Forelimb muscle (tissue), 1 donor: ENCODE measurements around the gene NPAS3. TPM values are rescaled to one million over a fixed set of nuclear protein-coding genes. Genes with fewer than 3 reads are reported as not detected.

Experiments used
- DNase-seq: peaks from one replicate; pipeline ENCODE4 v3.0.0-alpha.2; 2013; ENCODE audit warnings: low read depth
- polyA plus RNA-seq: library from polyadenylated mRNA; unstranded; fragments of 120-200 nt; gene quantifications from one replicate; pipeline ENCODE4 v1.2.1, GENCODE V29; 2013; ENCODE audit not compliant: insufficient read length

Gene NPAS3
- polyA plus RNA-seq, 1 donor: 4.0 TPM

DNA sequence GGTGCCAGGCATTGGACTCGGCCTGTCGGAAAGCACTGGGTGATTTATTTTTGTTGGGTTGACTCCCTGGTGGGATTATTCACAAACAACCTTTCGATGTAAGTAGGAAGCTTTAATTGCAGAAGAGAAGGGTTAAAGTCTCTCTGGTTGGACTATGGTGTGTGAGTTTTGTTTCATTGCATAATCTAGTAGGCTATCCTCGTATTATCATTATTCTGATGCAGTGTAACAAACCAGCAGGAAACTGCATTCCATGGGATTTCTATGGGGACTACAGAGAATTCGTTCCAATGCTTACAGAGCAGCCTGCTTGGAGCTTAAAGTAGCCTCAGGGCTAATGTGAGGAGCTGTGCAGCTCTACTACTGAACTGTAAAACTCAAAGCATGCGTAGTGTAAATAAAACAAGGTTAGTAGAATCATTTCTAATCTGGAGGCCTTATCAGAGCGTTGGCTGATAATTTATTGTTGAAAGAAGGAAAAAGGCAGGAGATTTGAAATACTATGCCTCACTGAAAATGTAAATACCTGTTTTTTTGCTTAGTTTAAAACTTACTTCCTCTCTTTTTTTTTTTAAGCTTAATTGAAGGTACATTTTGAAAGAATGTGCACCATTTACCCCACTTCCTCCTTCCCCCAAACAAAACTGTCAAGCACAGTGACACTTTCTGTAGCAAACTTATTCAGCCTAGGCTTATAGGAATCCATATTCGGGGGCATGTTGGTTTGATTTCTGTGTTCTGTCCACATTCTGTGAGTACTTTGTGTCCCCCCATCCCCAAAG, 226.7 kb downstream of the NPAS3 start:
- DNase-seq: peak; percentile 31

DNA sequence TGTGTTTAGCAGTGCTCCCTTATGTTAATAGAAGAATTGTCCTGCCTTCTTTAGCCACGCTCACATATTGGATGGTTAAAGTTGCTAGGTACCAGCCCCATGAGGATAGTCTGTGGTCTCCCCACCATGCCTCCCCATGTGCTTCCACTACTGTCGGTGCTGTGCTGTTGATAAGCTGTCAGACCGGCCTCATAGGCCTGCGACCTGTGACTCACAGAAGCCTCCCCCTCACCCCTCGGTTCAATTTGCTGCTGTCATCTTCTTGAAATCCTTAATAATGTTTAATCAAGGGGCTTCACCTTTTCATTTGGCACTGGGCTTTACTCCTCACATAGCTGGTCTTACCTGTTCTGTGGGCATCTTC, 227.2 kb downstream of the NPAS3 start:
- DNase-seq: no peak

DNA sequence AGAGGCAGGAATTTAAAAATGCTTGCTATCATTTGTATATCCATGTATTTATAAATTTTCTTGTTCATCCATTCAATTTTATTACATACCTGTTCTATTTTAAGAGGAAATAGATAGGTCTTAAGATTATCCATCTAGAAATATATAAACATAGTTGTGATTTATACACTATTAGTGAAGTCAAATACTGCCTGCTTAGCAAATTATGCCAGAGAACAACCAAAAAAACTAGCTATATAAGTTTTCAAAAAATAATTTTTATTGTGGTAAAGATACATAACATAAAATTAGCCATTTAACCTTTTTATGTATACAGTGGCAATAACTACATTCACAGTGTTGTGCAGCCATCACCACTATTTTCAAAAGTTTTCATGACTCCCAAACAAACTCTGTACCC, 237.3 kb downstream of the NPAS3 start:
- no peak for DNase-seq

DNA sequence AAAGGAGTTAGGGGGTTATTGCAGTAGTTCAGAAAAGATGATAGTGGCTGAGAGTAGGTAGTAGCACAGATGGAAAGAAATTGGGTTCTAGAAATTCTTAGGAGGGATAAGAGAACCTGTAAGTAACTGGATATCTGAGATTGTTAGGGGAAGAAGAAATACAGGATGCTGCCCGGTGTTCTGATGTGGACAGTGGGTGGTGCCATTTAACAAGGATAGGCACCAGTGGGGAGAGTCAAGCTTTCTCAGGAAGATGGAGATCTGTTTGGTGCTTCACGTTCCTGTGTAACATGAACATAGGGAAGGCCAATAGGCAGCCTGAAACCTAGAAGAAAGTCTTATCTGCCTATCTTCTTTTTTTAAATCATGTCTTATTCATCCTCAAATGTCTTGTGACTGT, 245.9 kb downstream of the NPAS3 start:
- DNase-seq: no peak

- DNase-seq: no peak
Observed at GRCh38 chr14:33186656-33187055, 248.0 kb downstream of the NPAS3 start.

GRCh38 chr14:33188880-33189279, 250.2 kb downstream of the NPAS3 start:
- DNase-seq: no peak

GRCh38 chr14:33191855-33192254, 253.2 kb downstream of the NPAS3 start:
- DNase-seq: no peak

DNA sequence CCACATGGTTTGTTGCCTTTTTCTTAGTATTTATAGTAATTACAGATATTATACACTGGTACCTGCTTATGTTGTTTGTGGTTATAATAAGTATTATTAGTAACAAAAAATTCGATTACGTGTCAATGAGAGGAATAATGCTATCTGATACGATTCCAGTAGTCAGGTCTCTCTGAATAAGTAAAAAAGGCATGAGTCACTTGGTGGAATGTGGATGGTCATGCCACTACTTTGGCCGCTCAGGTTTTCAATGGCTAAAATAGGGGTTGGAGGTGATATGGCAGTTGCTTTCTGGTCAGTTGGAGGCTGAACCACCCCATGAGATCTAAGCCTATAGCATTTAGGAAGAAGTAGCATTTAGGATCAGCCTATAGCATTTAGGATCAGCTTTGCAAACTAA, 255.9 kb downstream of the NPAS3 start:
- no peak for DNase-seq

DNA sequence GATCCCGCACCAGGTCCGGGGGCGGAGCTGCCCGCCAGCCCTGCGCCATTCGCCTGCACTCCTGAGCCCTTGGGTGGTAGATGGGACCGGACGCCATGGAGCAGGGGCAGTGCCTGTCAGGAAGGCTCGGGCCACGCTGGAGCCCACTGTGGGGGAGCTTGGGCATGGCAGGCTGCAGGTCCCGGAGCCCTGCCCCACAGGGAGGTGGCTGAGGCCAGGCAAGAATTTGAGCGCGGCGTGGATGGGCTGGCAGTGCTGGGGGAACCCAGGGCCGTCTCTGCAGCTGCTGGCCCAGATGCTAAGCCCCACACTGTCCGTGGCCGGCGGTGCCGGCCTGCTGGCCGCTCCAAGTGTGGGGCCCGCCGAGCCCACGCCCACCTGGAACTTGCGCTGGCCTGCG, 260.0 kb downstream of the NPAS3 start:
- DNase-seq: no peak

DNA sequence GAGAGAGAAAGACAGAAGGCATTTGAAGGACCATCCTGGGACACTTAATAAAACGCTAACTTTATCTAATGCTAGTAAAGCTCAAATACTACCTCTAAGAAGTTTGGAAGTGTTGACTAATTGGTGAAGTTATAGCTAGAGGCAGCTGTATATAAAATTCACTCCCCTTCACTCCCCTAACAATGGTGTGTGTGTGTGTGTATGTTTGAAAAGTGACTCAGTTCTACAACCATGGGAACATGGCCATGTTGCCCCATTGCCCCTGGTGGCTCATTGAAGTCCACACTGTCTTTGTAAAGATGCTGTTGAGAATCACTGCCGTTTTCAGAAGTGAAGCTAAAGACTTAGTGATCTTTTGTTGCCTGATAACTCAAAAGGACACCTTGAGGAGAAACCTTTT, 262.4 kb downstream of the NPAS3 start:
- no peak for DNase-seq

- no peak for DNase-seq
Observed at GRCh38 chr14:33206981-33207380, 268.3 kb downstream of the NPAS3 start.

GRCh38 chr14:33207467-33208017, 268.9 kb downstream of the NPAS3 start:
- DNase-seq: no peak

DNA sequence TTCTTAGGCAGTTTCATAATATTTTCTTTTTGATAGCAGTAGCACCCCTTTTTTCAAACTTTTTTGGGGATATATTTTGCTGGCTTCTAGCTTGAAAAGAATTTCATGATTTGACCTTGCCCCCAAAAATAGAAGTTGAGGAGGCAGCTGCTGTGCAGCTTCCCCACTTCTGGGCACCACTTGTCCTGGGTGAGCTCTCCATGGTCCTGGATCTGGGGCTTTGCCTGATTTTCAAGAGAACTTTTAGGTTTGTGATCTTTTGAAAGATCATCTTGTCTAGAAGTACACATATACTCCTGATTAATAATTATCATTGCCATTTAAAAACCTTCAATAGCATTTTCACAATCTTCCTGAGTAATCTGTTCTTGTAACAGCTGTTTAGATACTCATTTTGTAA, 271.6 kb downstream of the NPAS3 start:
- peak; percentile 16 for DNase-seq

DNA sequence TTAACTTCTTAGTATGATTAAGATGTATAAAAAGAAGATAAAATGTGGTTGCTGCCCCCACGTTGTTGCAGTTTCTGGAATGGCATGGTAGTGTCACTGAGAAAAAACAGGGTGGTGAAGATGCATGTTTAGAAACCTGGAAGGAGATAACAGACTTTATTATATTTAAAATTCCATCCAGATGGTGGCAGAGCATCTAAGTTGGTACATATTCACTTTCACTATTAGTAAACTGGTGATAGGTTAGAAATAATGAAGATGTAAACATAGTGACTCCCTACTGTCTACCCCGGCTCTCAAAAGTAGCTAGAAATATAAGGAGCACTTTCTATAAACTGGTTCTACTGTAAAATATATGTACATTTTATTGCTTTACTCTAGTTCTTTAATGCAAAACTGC, 279.3 kb downstream of the NPAS3 start:
- no peak for DNase-seq

DNA sequence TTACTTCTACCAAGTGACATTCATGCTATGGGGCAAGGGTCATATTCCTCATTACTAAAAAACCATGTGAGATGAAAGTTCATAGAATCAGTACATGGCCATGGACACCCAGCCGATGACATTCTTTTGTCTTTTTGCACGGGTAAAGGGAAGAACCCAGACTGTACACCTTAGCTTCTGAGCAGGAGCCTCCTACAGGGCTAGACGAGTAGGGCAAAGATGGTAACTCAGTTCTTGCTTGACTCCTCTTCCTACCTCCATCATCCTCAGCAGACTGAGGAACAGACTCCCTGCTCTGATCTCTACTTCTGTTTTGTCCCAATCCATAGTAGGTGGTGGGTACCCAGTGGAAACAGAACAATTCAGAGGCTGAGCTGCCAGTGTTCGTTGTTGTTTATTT, 281.3 kb downstream of the NPAS3 start:
- no peak for DNase-seq

DNA sequence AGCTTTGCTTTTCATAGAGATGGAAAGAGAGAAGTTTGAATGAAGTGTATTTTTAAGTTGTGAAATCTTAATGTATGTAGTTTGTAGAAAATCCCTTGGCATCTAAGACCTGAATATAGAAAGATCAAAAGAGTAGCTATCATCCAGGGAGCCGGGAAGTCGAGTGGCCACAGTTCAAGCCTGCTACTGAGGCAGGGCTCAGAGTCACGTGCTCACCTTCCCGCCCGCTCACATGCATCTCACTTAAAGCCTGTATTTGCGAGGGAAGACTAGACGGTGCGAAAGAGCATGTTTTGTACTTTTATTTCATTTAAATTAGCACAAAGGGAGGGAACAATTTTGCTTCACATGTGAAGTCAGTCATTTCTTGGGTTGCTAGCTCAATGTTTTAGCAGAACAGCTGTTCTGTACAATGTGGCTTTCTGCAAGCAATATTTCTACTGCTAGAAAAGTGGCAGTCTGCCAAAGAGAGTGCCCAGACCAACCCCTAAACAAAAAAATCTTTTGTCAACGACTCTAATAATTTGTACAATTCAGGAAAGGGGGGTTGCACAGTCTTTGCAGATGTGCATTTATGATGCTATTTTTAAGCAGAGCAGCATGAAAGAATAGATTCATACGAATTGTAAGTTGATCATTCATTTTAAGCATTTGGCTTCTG, 290.7 kb downstream of the NPAS3 start:
- DNase-seq: no peak

DNA sequence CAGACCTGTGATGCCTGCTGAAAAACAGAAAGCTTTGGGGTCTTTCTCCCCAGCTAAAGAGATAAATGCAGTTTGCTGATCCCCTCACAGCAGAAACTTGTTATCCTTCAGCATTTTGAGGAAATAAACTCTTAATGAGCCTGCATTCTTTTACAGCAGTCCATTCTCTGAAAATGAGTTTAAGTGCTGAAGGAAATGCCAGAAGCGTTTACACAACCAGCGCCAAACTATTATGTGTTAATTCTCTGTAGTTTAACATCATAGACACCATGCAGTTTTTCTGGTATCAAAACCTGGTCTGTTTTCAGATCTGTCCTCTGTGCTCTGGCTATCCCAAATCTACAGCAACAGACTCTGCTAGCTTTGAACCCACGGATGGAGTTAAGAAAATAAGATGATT, 291.3 kb downstream of the NPAS3 start:
- no peak for DNase-seq

- DNase-seq: no peak
Observed at GRCh38 chr14:33232031-33232430, 293.4 kb downstream of the NPAS3 start.

- DNase-seq: no peak
Observed at GRCh38 chr14:33237115-33237740, 298.5 kb downstream of the NPAS3 start.

DNA sequence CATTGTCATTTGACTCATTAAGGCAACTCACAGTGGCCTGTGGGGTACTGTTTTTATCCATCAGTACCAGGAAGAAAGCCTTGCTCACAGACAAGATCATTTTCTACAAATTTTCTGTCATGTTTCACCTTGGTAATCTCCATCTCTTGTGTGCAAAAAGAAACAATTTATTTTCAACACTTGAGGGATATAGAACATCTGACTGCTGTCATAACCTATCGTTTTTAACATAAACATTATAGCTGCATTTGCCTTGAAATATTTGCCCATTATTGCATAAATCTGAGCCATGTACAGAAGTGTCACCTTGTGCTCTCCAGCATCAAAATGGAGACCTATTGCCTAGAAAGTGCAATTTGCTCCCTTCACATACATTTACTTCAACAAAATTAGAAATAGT, 300.8 kb downstream of the NPAS3 start:
- DNase-seq: no peak

DNA sequence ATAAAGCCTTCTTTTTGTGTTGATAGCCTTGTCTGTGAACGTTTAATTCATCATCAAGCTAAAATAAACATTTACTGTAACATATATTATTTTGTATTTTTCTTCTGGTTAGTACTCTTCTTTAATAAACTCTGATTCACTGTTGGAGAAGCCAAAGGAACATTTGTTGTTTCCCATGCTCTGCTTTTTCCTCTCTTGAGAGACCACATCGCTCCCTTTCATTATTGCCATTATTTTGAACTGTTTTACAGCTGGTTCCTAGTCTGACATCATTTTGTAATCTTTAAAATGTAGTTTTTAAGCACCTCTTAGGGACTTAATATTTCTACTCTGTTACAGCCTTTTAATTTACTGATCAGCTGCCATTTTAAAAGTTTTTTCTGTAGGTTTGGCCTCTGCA, 301.8 kb downstream of the NPAS3 start:
- DNase-seq: peak; percentile 81

- no peak for DNase-seq
Observed at GRCh38 chr14:33241331-33241730, 302.7 kb downstream of the NPAS3 start.
